HEK293T (cell line): ENCODE results near the gene PIK3CD.

Source experiments
- ARNT ChIP-seq: fragments of 450-650 bp; IDR thresholded peaks from 2 replicates; pipeline ENCODE4 v1.6.1; 2017; ENCODE audit warnings: mild to moderate bottlenecking
- BHLHE40 ChIP-seq: fragments of 450-650 bp; IDR thresholded peaks from 2 replicates; pipeline ENCODE4 v1.6.1; 2016; ENCODE audit warnings: mild to moderate bottlenecking, moderate library complexity, borderline replicate concordance
- FOXM1 ChIP-seq: fragments of 450-650 bp; IDR thresholded peaks from 2 replicates; pipeline ENCODE4 v1.6.1; 2017; ENCODE audit warnings: mild to moderate bottlenecking, borderline replicate concordance

DNA sequence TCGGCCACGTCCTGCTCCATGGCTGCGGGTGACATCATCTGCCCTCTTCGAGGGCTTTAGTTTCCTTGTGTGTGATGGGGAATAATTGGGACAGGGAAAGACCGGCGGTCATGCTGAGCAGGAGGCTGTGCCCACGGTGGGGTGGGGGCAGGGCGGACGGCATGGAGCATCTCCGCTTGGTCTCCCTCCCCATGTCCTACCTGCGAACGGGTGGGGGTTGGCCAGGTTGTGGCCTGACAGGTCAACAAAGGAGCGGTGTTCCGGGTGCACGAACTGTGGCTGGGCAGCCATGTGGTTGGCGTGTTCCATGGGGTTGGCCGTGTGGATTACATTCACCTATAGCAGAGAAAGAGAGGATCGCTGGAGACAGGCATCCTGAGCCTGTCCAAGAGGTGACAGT lies 80.0 kb downstream of the PIK3CD start:
- TF ChIP-seq FOXM1 (no peak), BHLHE40 (no peak), ARNT (no peak)
